AG09309 (cell line): ENCODE results near the gene ITGA7.

Experiments
- DNase-seq: peaks from one replicate; pipeline ENCODE4 v3.0.0-alpha.2; 2010; ENCODE audit warnings: low read depth
- H3K4me3 ChIP-seq: 2 replicates; pipeline ENCODE4 v1.5.1; 2011; ENCODE audit warnings: mild to moderate bottlenecking, low read depth, low read length, moderate library complexity; ENCODE audit not compliant: control insufficient read depth
- CTCF ChIP-seq: IDR thresholded peaks from 2 replicates; pipeline ENCODE4 v1.5.1; 2011; ENCODE audit warnings: mild to moderate bottlenecking, low read depth, low read length, inconsistent platforms; ENCODE audit not compliant: insufficient read depth, control insufficient read depth; ENCODE audit errors: missing control alignments

ITGA7 gene

GRCh38 chr12:55671746-55672145, 36.0 kb downstream of the ITGA7 start:
- no peak for DNase-seq
- no peak for TF ChIP-seq CTCF
- H3K4me3 ChIP-seq, result no peak overlapping the region

DNA sequence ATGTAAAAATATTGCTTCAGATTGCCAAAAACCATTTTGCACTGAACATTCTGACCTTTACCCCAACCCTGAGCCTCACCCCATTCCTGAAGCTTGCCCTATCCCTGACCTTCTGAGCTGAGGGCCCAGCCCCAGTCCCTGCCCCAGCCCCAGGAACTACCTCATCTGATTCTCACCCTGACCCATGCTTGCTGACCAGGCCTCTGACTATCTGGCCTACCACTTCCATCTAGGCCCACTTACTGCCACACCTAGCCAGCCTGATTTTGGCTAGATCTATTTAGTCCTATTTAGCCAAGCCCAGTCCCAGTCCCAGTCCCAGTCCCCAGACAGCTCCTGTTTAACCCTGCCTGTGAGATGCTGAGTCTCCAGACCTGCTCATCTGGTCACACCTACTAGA, 37.4 kb downstream of the ITGA7 start:
- no peak for TF ChIP-seq CTCF
- DNase-seq, result no peak
- H3K4me3 ChIP-seq, result no peak overlapping the region

DNA sequence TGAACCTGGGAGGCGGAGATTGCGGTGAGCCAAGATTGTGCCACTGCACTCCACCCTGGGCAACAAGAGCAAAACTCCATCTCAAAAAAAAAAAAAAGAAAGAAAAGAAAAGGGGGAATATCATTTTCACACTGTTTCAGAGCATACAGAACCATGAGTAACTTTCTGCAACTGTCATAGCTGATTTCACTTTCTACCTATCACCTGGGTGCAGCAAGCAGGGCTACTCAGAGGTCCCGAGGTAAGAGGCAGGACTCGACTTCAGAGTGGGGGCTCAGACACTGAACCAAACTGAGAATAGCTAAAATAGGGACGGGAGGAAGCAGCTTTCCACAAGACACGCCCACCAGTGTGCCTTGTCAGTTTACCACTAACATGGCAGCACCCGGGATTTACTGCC, 41.2 kb downstream of the ITGA7 start:
- no peak for TF ChIP-seq CTCF
- no peak for DNase-seq
- H3K4me3 ChIP-seq, result no peak overlapping the region

DNA sequence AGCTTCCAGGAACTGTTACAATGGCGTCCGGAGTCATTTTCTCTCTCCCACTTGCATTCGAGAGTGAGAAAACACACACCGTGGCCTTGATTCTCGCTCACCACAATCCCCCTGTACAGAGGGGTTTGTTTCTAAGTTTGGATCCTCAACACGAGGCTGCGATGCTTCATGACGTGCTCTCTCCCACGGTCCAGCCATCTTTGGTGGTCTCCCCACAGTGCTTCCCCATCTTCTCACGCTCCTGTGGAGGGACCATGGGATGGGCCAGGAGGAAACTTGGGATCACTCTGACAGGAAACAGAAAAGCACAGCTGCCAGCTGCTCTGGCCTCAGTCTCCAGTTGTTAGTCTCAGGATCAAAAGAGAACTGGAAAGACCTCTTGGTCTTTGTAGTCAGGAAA, 42.9 kb downstream of the ITGA7 start:
- no peak for DNase-seq
- no peak for TF ChIP-seq CTCF
- H3K4me3 ChIP-seq, result no peak overlapping the region

DNA sequence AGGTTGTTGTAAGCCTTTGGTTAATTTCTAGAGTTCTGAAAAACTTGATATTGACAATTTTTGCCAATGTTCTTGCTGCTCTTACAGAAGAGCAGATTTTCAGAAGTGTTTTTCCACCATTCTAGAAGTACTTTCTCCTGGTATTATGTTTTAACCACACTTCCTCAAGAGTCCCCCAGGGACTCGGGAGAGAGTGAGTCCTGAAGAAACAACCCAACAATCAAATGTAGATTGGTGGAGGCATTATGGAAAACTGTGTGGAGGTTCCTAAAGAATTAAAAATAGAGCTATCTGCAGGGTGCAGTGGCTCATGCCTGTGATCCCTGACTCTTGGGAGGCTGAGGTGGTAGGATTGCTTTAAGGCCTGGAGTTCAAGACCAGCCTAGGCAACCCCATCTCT, 44.3 kb downstream of the ITGA7 start:
- TF ChIP-seq CTCF, result no peak
- no peak for DNase-seq
- H3K4me3 ChIP-seq, result no peak overlapping the region

DNA sequence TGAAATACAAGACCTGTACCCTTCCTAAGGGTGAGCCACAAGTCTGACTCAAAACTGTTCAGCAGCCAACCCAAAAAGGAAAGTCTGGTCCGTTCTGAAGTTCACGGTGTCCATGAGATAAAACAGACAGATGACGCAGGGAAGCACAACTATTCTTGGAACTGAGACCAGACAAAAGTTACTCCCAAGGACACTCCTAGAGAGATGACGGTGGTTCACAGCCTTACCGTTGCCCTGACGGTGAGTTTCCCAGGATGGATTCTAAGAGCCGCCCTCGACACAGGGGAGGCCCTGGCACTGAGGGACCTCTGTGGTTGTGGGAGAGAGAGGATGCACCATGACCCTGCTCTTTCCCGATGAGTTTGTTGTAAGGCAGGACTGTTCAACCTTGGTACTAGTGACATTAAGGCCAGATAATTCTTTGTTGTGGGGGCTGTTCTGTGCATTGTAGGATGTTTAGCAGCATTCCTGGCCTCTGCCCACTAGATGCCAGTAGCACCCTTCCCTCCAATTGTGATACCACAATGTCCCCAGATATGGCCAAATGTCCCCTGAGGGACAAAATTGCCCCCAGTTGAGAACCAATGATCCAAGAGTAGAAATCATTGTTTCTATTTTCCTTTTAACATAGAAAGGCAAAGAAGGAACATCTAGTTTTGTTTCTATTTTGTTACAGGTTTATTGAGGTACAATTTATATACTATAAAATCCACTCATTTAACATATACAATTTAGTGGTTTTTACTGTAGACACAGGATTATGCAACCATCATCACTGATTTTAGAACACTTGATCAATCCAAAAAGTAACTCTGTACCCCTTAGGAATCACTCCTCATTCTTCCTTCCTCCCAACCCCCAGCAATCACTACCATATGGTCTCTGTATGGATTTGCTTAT, 48.0 kb downstream of the ITGA7 start:
- no peak overlapping the region for H3K4me3 ChIP-seq
- DNase-seq, result peak; percentile 14

More for the DNA sequence above, 48.0 kb downstream of the ITGA7 start:
- TF ChIP-seq CTCF, result peak; percentile 61
